ENCODE data around the gene GNAL. TPM values are rescaled to one million over a fixed set of nuclear protein-coding genes. Genes with fewer than 3 reads are reported as not detected.

GNAL gene
- total RNA-seq, 1 experiment from 2014 or later, result 0.06 TPM

- no peaks in the 10 kb centered on the region for H3K9me3 ChIP-seq (ENCODE audit: low read depth, low read length, poor library complexity, severe bottlenecking)
- TF ChIP-seq EZH2 (IDR thresholded peaks at IDR 0.05; ENCODE audit: borderline replicate concordance, low read depth, low read length, poor library complexity, severe bottlenecking) (no peak), CTCF (conservative IDR thresholded peaks at IDR 0.05; ENCODE audit: low read depth, low read length) (no peak)
- H3K27ac ChIP-seq (ENCODE audit: low read depth, low read length, poor library complexity, severe bottlenecking), result no peak overlapping the region
- H3K4me3 ChIP-seq (ENCODE audit: low read depth, low read length, poor library complexity, severe bottlenecking), result no peak overlapping the region
- CTCF ChIA-PET, result no interaction called here
- peaks cover 31% of the 10 kb centered on the region for H3K27me3 ChIP-seq (replicated peaks; ENCODE audit: insufficient read depth, low read depth, low read length, poor library complexity)
- POLR2A ChIA-PET (ENCODE audit: low non-redundant PET), result no interaction called here
- intact Hi-C loops (cut with micrococcal nuclease; ENCODE audit: unreplicated experiment), result no loop called here
- no TSS peak for BruUV-seq (replicated peaks)
- no peaks in the 10 kb centered on the region for H3K36me3 ChIP-seq (ENCODE audit: insufficient read depth, low read length, poor library complexity, severe bottlenecking)
- H3K4me1 ChIP-seq (ENCODE audit: insufficient read depth, low read length, poor library complexity, severe bottlenecking), result no peaks in the 10 kb centered on the region
- no peak for DNase-seq (ENCODE audit: low spot score)
These were observed 78.3 kb downstream of the GNAL start for GRCh38 chr18:11767329-11767728.

GRCh38 chr18:11767935-11768334, 78.9 kb downstream of the GNAL start:
- H3K4me3 ChIP-seq (ENCODE audit: low read depth, low read length, poor library complexity, severe bottlenecking), result no peak overlapping the region
- ChIA-PET CTCF (no interaction called here), POLR2A (ENCODE audit: low non-redundant PET) (no interaction called here)
- no peak overlapping the region for H3K27ac ChIP-seq (ENCODE audit: low read depth, low read length, poor library complexity, severe bottlenecking)
- peaks cover 31% of the 10 kb centered on the region for H3K27me3 ChIP-seq (replicated peaks; ENCODE audit: insufficient read depth, low read depth, low read length, poor library complexity)
- BruUV-seq (replicated peaks), result no TSS peak
- no peaks in the 10 kb centered on the region for H3K4me1 ChIP-seq (ENCODE audit: insufficient read depth, low read length, poor library complexity, severe bottlenecking)
- intact Hi-C loops (cut with micrococcal nuclease; ENCODE audit: unreplicated experiment), result no loop called here
- no peak for DNase-seq (ENCODE audit: low spot score)
- H3K9me3 ChIP-seq (ENCODE audit: low read depth, low read length, poor library complexity, severe bottlenecking), result no peaks in the 10 kb centered on the region
- TF ChIP-seq EZH2 (IDR thresholded peaks at IDR 0.05; ENCODE audit: borderline replicate concordance, low read depth, low read length, poor library complexity, severe bottlenecking) (no peak), CTCF (conservative IDR thresholded peaks at IDR 0.05; ENCODE audit: low read depth, low read length) (no peak)
- no peaks in the 10 kb centered on the region for H3K36me3 ChIP-seq (ENCODE audit: insufficient read depth, low read length, poor library complexity, severe bottlenecking)

DNA sequence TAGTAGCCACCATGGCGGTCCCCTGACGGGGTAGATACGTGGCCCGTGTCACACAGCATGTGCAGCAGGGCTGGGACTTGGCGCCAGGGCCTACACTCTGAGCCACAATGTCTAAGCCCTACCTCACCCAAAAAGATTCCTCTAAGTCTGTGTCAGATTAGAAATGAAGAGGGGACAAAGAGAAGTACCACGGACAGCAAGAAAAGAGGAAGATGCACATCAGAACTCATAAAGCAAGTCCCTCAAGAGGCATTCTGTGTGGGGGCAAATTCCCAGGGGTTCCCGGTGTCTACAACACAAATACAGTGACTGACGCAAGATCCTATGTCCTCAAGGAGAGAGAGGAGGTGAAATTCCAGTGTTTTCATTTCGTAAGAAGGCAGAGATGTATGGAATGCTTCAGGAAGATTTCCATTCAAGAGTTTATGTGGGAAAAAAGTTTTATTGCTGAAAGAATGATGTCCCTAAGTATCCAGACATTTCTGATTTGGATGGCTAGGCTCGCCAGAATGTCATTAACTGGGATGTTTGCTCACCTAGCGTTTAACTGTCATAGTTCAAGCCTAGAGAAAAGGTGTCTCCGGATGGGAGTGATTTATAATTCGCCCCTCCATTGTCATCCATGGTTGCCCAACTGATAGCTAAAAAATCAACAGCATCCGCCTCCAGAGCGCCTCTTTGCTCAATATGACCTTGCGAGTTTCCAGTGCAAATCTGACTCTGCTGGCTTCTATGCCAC, 86.5 kb downstream of the GNAL start:
- H3K36me3 ChIP-seq (ENCODE audit: insufficient read depth, low read length, poor library complexity, severe bottlenecking), result no peaks in the 10 kb centered on the region
- H3K9me3 ChIP-seq (ENCODE audit: low read depth, low read length, poor library complexity, severe bottlenecking), result no peaks in the 10 kb centered on the region
- CTCF ChIA-PET, result no interaction called here
- no peaks in the 10 kb centered on the region for H3K4me1 ChIP-seq (ENCODE audit: insufficient read depth, low read length, poor library complexity, severe bottlenecking)
- no TSS peak for BruUV-seq (replicated peaks)
- intact Hi-C loops (cut with micrococcal nuclease; ENCODE audit: unreplicated experiment), result no loop called here
- H3K4me3 ChIP-seq (ENCODE audit: low read depth, low read length, poor library complexity, severe bottlenecking), result no peak overlapping the region
- TF ChIP-seq EZH2 (IDR thresholded peaks at IDR 0.05; ENCODE audit: borderline replicate concordance, low read depth, low read length, poor library complexity, severe bottlenecking), result no peak
- TF ChIP-seq CTCF (conservative IDR thresholded peaks at IDR 0.05; ENCODE audit: low read depth, low read length), result no peak
- no peak overlapping the region for H3K27ac ChIP-seq (ENCODE audit: low read depth, low read length, poor library complexity, severe bottlenecking)
- POLR2A ChIA-PET (ENCODE audit: low non-redundant PET), result no interaction called here
- no peak for DNase-seq (ENCODE audit: low spot score)
- peaks cover 10% of the 10 kb centered on the region for H3K27me3 ChIP-seq (replicated peaks; ENCODE audit: insufficient read depth, low read depth, low read length, poor library complexity)

Data from A673 (cell line).